Tibial nerve (tissue), 3 donors: ENCODE measurements around the gene ESRRB.

Source experiments
- CTCF ChIP-seq, 5 experiments: fragments of 200-600 bp in 3 of 5; fragments of 450-650 bp in 2 of 5; sonication (generic) in 3 of 5; IDR thresholded peaks; one replicate each; pipeline ENCODE4 v1.5.1; 2016 to 2019; ENCODE audit warnings: antibody characterized with exemption in 5 of 5, mild to moderate bottlenecking in 3 of 5, moderate library complexity in 2 of 5
- POLR2A ChIP-seq, 2 donors: fragments of 450-650 bp; IDR thresholded peaks; one replicate each; pipeline ENCODE4 v1.6.1; 2017; ENCODE audit warnings: antibody characterized with exemption in 2 of 2, mild to moderate bottlenecking in 2 of 2, moderate library complexity in 2 of 2

DNA sequence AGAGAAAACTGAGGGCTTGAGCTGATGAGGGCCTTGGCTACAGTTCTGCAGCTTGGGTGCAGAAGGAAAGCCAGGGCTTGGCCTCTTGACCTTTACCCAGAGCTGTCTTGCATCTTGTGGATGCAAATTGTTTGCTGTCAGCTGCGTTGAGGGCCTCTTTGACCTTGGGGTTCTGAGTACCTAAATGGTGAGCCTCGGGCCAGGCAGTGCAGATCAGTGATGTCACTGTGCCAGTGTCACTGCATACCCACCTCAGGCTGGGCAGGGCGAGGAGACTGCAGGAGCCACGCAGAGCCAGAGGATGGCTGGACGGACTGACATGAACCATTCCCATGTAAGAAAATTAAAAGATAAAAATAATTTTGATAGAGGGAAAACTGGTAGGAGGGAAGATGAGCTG is 18.6 kb downstream of the ESRRB start:
- no peak for TF ChIP-seq CTCF (IDR thresholded peaks at IDR 0.05)
- TF ChIP-seq POLR2A (IDR thresholded peaks at IDR 0.05): no peak
